NB4 (cell line): ENCODE measurements around the gene PGBD5.

Source experiments
- MYC ChIP-seq: IDR thresholded peaks from 2 replicates; pipeline ENCODE4 v1.6.1; 2011; ENCODE audit warnings: low read depth, low read length
- POLR2A ChIP-seq: IDR thresholded peaks from 2 replicates; pipeline ENCODE4 v1.6.1; 2011; ENCODE audit warnings: mild to moderate bottlenecking; ENCODE audit not compliant: insufficient read length; ENCODE audit errors: extremely low read depth
- TF ChIP-seq, protein P1 (sequence below): IDR thresholded peaks from one replicate; pipeline ENCODE4 v1.5.1; 2012; ENCODE audit warnings: low read depth, low read length
- TF ChIP-seq, protein P2 (sequence below): IDR thresholded peaks from 2 replicates; pipeline ENCODE4 v1.6.1; 2011; ENCODE audit warnings: low read depth, low read length

DNA sequence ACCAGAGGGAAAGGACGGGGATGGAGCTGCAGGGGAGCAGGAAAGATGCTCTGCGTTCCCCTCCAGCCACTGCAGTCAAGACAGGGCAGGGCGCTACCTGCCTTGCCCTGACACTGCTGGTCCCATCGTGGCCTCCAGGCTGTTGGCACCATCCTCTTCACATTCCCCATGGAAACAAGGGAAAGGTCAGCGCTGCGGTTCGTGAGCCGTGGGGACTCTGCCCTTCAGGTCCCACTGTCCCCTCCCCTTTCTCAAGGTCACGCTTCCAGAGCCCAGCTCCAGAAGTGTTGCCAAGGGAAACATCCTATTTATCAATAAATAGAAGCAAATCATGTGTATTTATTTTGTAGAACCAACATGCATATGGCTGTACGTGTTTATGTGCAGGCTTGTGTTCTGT, 56.0 kb downstream of the PGBD5 start:
- TF ChIP-seq, protein P1, sequence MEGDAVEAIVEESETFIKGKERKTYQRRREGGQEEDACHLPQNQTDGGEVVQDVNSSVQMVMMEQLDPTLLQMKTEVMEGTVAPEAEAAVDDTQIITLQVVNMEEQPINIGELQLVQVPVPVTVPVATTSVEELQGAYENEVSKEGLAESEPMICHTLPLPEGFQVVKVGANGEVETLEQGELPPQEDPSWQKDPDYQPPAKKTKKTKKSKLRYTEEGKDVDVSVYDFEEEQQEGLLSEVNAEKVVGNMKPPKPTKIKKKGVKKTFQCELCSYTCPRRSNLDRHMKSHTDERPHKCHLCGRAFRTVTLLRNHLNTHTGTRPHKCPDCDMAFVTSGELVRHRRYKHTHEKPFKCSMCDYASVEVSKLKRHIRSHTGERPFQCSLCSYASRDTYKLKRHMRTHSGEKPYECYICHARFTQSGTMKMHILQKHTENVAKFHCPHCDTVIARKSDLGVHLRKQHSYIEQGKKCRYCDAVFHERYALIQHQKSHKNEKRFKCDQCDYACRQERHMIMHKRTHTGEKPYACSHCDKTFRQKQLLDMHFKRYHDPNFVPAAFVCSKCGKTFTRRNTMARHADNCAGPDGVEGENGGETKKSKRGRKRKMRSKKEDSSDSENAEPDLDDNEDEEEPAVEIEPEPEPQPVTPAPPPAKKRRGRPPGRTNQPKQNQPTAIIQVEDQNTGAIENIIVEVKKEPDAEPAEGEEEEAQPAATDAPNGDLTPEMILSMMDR, result no peak
- TF ChIP-seq POLR2A (no peak), MYC (no peak)
- TF ChIP-seq, protein P2, sequence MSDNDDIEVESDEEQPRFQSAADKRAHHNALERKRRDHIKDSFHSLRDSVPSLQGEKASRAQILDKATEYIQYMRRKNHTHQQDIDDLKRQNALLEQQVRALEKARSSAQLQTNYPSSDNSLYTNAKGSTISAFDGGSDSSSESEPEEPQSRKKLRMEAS, result no peak
